ENCODE results near the gene PRRC2A. TPM values are rescaled to one million over a fixed set of nuclear protein-coding genes. Genes with fewer than 3 reads are reported as not detected.

The PRRC2A gene
- total RNA-seq, 1 donor from 2014 or later, result 133 TPM

- intact Hi-C loops (cut with DNase I), result no loop called here
- H3K36me3 ChIP-seq, result peaks cover 100% of the 10 kb centered on the region
Measured at GRCh38 chr6:31631209-31631608, 10.7 kb downstream of the PRRC2A start.

GRCh38 chr6:31631681-31632278, 11.3 kb downstream of the PRRC2A start:
- H3K9me3 ChIP-seq, result no peaks in the 10 kb centered on the region
- no peak overlapping the region for H3K4me3 ChIP-seq
- H3K4me1 ChIP-seq, result no peaks in the 10 kb centered on the region
- no peaks in the 10 kb centered on the region for H3K27me3 ChIP-seq (ENCODE audit: low read depth)
- DNase-seq (no peak), ATAC-seq (peak in 1 of 2 donors; percentile 29)
- no peak overlapping the region for H3K27ac ChIP-seq
- intact Hi-C loops (cut with DNase I), result no loop called here
- TF ChIP-seq CTCF (IDR thresholded peaks at IDR 0.05), result no peak
- H3K36me3 ChIP-seq, result peaks cover 100% of the 10 kb centered on the region

More at GRCh38 chr6:31631209-31631608, 10.7 kb downstream of the PRRC2A start:
- no peak for DNase-seq
- no peaks in the 10 kb centered on the region for H3K27me3 ChIP-seq (ENCODE audit: low read depth)
- ATAC-seq, result no peak
- no peak for TF ChIP-seq CTCF (IDR thresholded peaks at IDR 0.05)
- H3K4me3 ChIP-seq, result no peak overlapping the region
- H3K9me3 ChIP-seq, result no peaks in the 10 kb centered on the region
- H3K27ac ChIP-seq, result no peak overlapping the region
- H3K4me1 ChIP-seq, result no peaks in the 10 kb centered on the region

- no peak for ATAC-seq
Measured at GRCh38 chr6:31632279-31632946, 11.9 kb downstream of the PRRC2A start.

GRCh38 chr6:31633447-31633846, 12.9 kb downstream of the PRRC2A start:
- no peak overlapping the region for H3K27ac ChIP-seq
- DNase-seq (no peak), ATAC-seq (no peak)
- intact Hi-C loops (cut with DNase I), result no loop called here
- TF ChIP-seq CTCF (IDR thresholded peaks at IDR 0.05), result no peak
- H3K9me3 ChIP-seq, result no peaks in the 10 kb centered on the region
- no peaks in the 10 kb centered on the region for H3K27me3 ChIP-seq (ENCODE audit: low read depth)
- H3K4me3 ChIP-seq, result no peak overlapping the region
- peaks cover 100% of the 10 kb centered on the region for H3K36me3 ChIP-seq
- no peaks in the 10 kb centered on the region for H3K4me1 ChIP-seq

More at GRCh38 chr6:31632279-31632946, 11.9 kb downstream of the PRRC2A start:
- DNase-seq, result no peak
- Histone ChIP-seq H3K27me3 (ENCODE audit: low read depth) (no peaks in the 10 kb centered on the region), H3K4me1 (no peaks in the 10 kb centered on the region), H3K4me3 (no peak overlapping the region), H3K9me3 (no peaks in the 10 kb centered on the region), H3K36me3 (peaks cover 100% of the 10 kb centered on the region), H3K27ac (no peak overlapping the region)
- intact Hi-C loops (cut with DNase I), result no loop called here
- no peak for TF ChIP-seq CTCF (IDR thresholded peaks at IDR 0.05)

GRCh38 chr6:31634131-31634530, 13.6 kb downstream of the PRRC2A start:
- intact Hi-C loops (cut with DNase I), result no loop called here
- Histone ChIP-seq H3K36me3 (peaks cover 100% of the 10 kb centered on the region), H3K9me3 (no peaks in the 10 kb centered on the region), H3K27me3 (ENCODE audit: low read depth) (no peaks in the 10 kb centered on the region), H3K4me3 (no peak overlapping the region), H3K27ac (no peak overlapping the region), H3K4me1 (no peaks in the 10 kb centered on the region)
- DNase-seq (no peak), ATAC-seq (no peak)
- no peak for TF ChIP-seq CTCF (IDR thresholded peaks at IDR 0.05)
